ENCODE measurements around the gene SNED1.

Gene SNED1

DNA sequence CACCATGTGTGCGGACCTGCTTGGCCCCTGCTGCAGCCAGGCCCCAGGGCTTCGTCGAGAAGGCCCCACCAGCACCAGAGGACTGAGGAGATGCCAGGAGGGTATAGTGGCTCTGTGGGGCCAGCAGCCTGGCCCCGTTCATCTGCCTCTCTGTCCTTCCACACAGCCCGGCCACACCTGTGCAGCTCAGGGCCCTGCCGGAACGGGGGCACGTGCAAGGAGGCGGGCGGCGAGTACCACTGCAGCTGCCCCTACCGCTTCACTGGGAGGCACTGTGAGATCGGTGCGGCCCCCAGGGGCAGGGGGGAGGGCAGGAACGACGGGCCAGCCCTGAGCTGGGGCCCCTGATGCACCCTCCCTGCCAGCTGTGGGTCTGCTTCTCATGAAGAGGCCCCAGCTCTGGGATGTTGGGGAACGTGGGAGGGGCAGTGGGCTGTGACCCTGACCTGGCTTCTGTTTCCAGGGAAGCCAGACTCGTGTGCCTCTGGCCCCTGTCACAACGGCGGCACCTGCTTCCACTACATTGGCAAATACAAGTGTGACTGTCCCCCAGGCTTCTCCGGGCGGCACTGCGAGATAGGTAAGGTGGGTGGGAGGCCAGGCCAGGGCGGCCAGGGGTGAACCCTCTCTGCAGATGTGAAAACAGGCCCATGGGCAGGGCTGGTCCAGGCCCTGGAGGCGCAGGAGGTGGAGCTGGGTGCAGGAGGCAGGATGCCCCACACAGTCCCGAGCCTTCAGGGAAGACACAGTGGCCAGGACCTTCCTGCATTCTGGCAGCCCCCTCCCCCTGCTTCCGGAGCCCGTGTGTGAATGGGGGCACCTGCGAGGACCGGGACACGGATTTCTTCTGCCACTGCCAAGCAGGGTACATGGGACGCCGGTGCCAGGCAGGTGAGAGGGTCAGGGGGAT, 53.4 kb downstream of the SNED1 start:
- no peak for DNase-seq
- in situ Hi-C loops (cut with MboI; ENCODE audit: low pct_unique_long_range_greater_than_20kb, low sequenced_read_pairs): no loop called here

- in situ Hi-C loops (cut with MboI; ENCODE audit: low pct_unique_long_range_greater_than_20kb, low sequenced_read_pairs): no loop called here
- no peak for DNase-seq
These were observed 54.4 kb downstream of the SNED1 start for GRCh38 chr2:241052677-241053360.

GRCh38 chr2:241053576-241054251, 55.3 kb downstream of the SNED1 start:
- no peak for DNase-seq
- in situ Hi-C loops (cut with MboI; ENCODE audit: low pct_unique_long_range_greater_than_20kb, low sequenced_read_pairs): no loop called here

GRCh38 chr2:241061275-241061674, 62.9 kb downstream of the SNED1 start:
- DNase-seq: no peak
- in situ Hi-C loops (cut with MboI; ENCODE audit: low pct_unique_long_range_greater_than_20kb, low sequenced_read_pairs): no loop called here

DNA sequence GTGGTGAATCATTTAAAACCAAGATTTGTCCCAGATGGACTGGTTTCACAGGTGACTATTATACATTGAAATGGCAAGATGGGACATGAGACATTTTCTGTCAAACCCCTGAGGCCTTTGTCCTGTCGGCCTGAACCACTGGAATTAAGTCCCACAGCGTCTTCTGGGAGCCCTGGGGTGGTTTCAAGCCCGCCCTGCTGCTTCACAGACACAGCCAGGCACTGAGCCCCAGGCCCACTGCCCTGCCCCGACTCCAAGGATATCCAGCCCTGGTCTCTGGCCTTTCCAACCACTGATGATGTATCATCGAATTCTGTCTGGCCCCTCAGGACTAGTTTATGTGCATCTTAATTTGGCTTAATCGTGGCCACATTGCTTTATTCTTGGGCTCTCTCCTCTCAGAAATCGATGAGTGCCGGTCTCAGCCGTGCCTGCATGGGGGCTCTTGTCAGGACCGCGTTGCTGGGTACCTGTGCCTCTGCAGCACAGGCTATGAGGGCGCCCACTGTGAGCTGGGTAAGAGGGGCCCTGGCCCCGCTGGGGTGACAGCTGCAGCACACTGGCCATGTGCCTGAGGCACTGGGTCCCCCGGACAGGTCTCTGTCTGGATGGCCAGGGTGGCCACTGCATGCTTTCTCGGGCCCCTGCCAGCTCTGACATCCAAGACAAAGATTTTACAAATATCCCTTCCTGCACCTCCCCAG, 64.1 kb downstream of the SNED1 start:
- DNase-seq: no peak

DNA sequence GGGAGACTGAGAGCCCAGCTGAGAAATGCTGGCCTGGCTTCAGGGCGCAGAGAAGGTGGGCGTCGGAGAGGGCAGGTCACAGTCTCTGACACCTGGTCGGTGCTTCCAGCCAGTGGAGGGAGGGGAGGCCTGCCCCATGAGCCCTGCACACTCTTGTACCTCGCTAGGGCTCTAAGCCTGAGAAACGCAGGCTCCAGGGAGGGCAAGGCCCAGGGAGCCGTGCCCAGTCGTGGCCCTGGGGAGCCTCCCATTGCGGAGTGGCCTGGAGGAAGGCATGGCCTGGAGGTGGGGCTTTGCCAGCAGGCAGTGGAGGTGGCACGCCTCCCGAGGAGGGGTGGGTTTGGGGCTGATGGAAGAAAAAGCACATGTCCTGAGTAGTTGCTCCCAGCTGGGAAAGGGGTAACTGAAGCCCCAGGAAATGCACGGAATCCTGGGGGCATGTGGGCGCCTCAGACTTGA, 64.7 kb downstream of the SNED1 start:
- in situ Hi-C loops (cut with MboI; ENCODE audit: low pct_unique_long_range_greater_than_20kb, low sequenced_read_pairs): no loop called here
- DNase-seq: no peak

More for the DNA sequence above, 64.1 kb downstream of the SNED1 start:
- in situ Hi-C loops (cut with MboI; ENCODE audit: low pct_unique_long_range_greater_than_20kb, low sequenced_read_pairs): no loop called here

DNA sequence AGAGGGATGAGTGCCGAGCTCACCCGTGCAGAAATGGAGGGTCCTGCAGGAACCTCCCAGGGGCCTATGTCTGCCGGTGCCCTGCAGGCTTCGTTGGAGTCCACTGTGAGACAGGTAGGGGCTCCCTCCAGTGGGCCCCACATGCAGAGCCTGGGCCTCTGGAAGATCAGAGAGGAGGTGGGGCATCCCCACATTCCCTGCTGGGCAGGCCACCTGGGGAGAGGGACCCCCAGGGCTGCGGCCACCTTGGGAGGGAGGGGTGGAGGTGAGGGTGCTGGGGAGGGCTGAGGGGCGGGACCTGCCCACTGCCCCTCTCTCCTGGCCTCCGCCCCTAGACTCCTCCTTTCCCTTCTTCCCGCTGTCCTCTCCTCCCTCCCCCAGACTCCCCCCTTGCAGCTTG, 65.2 kb downstream of the SNED1 start:
- in situ Hi-C loops (cut with MboI; ENCODE audit: low pct_unique_long_range_greater_than_20kb, low sequenced_read_pairs): no loop called here
- DNase-seq: no peak

GRCh38 chr2:241064008-241064801, 65.8 kb downstream of the SNED1 start:
- in situ Hi-C loops (cut with MboI; ENCODE audit: low pct_unique_long_range_greater_than_20kb, low sequenced_read_pairs): no loop called here
- DNase-seq: no peak

GRCh38 chr2:241064802-241065354, 66.5 kb downstream of the SNED1 start:
- in situ Hi-C loops (cut with MboI; ENCODE audit: low pct_unique_long_range_greater_than_20kb, low sequenced_read_pairs): no loop called here
- DNase-seq: no peak

- in situ Hi-C loops (cut with MboI; ENCODE audit: low pct_unique_long_range_greater_than_20kb, low sequenced_read_pairs): no loop called here
- no peak for DNase-seq
These were observed 67.0 kb downstream of the SNED1 start for GRCh38 chr2:241065355-241065803.

DNA sequence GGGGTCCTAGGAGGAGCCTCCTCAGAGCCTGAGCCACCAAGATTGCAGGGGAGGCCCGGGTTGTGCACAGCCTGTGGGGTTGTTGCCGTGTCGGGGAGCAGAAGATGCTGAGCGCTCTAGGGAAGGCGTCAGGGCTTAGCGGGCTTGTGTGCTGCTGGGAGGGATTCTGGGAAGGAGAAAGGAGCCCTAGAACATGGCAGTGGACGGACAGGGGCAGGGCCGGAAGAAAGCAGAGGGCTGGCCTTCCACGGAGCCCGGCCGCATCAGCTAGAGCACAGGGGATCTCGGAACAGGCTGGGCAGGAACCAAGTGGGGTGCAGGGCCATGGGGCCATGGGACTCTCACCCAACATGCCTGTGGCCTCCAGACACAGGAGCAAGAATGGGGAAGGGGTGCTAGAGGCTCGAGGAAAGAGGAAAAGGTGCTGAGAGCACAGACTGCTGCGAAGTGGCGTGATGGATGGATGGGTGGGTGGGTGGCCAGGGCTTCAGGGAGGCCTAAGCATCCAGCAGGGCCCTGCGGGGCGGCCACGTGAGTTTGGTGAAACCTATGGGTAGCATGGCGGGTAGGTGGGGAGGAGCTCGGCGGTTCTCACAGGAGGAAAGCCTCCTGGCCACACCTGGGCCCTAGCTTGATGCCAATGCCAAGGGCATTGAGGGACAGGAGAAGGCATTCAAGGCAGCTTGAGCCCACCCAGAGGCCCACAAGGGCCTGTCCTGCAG, 67.9 kb downstream of the SNED1 start:
- in situ Hi-C loops (cut with MboI; ENCODE audit: low pct_unique_long_range_greater_than_20kb, low sequenced_read_pairs): no loop called here
- DNase-seq: no peak

DNA sequence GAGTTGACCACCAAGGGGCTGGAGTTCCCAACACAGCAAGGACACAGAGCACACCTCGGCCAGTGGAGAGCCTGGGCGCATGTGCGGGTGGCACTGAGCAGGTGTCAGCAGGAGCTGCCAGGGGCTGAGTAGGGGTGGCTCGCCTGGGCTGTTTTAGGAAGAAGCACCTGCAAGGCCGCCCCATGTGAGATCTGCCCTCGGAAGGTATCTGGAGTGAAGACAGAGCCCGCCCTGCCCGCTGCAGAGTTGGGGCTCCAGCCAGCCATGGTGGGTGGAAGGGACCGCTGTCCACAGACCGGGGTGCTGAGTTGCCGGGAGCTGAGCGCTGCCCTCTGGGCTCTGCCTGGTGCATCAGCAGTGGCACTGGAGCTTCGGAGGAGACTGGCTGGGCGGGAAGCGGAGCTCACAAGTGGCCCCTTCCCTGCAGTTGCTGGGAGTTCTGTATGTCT, 68.5 kb downstream of the SNED1 start:
- no peak for DNase-seq
- in situ Hi-C loops (cut with MboI; ENCODE audit: low pct_unique_long_range_greater_than_20kb, low sequenced_read_pairs): no loop called here

DNA sequence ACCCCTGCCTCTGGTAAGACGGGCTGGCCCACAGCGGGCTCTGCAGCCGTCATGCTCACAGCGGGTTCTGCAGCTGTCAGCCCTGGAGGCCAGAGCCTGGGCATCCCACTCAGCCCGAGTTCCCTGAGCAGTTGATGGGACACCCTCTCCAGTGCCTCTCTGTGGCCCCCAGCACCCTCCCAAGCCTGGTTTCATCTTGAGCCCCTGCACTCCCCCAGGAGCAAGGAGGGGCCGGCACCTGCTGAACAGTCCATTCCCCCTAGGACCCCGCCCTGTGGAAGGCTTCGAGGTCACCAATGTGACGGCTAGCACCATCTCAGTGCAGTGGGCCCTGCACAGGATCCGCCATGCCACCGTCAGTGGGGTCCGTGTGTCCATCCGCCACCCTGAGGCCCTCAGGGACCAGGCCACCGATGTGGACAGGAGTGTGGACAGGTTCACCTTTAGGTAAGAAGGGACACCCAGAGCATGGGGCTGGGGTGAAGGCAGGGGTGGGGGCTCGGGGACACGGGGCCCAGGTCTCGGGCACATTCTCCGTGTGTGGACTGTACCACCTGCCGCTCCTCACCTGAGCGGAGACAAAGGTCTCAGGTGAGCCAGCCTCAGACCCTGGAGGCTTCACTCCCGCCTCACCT, 69.2 kb downstream of the SNED1 start:
- in situ Hi-C loops (cut with MboI; ENCODE audit: low pct_unique_long_range_greater_than_20kb, low sequenced_read_pairs): no loop called here

DNA sequence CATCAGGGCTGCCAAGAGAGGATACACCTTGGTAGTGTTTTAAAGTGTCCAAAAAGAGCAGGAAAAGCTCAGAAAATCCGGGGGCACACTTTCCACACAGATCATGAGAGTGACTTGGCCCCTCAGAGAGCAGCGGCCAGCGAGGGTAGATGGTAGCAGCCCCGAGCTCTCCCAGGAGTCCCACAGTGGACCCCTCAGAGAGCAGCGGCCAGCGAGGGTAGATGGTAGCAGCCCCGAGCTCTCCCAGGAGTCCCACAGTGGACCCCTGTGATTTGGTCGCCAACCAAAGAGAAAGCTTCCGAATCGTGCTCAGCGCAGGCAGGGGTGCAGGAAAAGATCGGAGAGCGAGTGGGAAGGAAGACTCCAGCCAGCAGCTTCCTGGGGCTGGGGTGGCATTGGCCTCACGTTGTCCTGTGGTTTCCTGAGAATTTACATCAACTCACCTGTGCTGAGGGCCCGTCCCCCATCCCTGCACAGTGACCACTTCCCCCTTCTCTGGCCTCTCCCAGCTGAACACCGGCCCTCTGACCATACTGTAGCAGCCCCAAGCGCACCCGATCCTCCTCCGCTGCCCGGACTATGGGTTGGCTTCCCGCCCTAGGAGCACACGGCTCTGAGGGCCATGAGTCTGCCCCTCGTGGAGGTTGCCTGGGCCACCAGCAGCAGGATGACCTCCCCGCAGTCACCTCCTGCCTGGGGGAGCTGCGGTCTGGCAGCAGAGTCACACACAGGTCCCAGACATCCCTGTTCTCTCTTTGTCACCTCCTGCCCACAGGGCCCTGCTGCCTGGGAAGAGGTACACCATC, 69.9 kb downstream of the SNED1 start:
- in situ Hi-C loops (cut with MboI; ENCODE audit: low pct_unique_long_range_greater_than_20kb, low sequenced_read_pairs): no loop called here
- DNase-seq: no peak

More for the DNA sequence above, 69.2 kb downstream of the SNED1 start:
- no peak for DNase-seq

DNA sequence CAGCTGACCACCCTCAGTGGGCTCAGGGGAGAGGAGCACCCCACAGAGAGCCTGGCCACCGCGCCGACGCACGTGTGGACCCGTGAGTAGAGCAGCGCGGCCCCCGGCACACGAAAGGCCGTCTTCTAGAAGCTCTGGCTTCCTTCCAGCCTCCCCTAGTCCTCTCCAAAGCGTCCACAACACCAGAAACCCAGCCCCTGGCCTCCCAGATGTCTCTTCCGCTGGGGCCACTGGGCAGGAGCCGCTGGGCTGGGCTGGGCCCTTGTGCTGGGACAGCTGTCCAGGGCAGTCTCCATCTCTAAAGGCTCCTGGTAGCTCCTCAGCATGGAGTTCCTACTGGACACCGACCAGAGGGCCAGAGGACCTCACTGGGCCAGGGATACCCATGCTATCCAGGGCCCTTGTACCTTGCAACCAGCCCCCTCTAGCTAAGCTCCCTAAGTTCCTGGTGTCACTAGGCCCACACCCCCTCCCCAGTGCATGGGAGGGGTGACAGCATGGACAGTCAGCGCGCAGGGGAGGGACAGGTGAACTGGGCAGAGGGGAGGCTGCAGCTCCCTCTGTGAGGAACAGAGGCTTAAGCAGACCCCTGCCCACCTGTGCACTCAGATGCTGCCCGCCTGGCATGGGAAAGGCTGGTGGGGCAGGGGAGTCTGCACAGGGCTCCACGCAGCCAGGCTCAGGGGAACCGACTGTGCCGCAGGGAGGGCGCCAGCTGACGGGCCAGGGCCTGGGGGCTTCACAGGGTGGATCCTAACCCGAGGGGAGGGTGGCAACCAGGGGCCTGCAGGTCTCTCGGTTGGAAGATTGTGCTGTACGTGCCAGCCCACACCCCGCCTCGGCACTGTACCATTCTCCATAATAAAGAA, 70.8 kb downstream of the SNED1 start:
- in situ Hi-C loops (cut with MboI; ENCODE audit: low pct_unique_long_range_greater_than_20kb, low sequenced_read_pairs): no loop called here
- no peak for DNase-seq

Data from KBM-7 (cell line).